Common myeloid progenitor, CD34-positive (primary cell): Measurements from ENCODE around the gene C19orf67.
A peak's percentile ranks its signal among the peaks of the same experiment; 100 is the strongest.

ENCODE experiments used
- CTCF ChIA-PET: fragments of 350-600 bp; sonication (Branson Sonifier 250); formaldehyde crosslinking; loops from one replicate; lab custom pipeline; 2021; ENCODE audit warnings: antibody characterized with exemption; lab: Charles Lee
- POLR2A ChIA-PET: fragments of 350-600 bp; sonication (Branson Sonifier 250); formaldehyde crosslinking; loops from one replicate; lab custom pipeline; 2021; ENCODE audit warnings: antibody characterized with exemption; lab: Charles Lee
- DNase-seq, 3 donors: peaks; one replicate each; pipeline versions ENCODE4 v3.0.0 to v3.0.0-alpha.2; 2013
- H3K27ac ChIP-seq, 2 experiments: 1 replicate in 1 of 2; 2 replicates in 1 of 2; pipeline ENCODE4 v1.7.0; 2013; ENCODE audit warnings: inconsistent platforms in 2 of 2, low read length in 2 of 2, mild to moderate bottlenecking in 2 of 2, low read depth in 1 of 2, moderate library complexity in 1 of 2; ENCODE audit not compliant: severe bottlenecking in 2 of 2, insufficient read depth in 1 of 2, poor library complexity in 1 of 2
- H3K27me3 ChIP-seq, 5 experiments: replicated peaks in 2 of 5; 1 replicate in 3 of 5; 2 replicates in 2 of 5; pipeline versions ENCODE4 v1.6.1 to v1.7.0; 2013; ENCODE audit warnings: low read length in 4 of 5, mild to moderate bottlenecking in 2 of 5, moderate library complexity in 2 of 5, inconsistent platforms in 1 of 5; ENCODE audit not compliant: insufficient read depth in 5 of 5, control insufficient read depth in 4 of 5
- H3K36me3 ChIP-seq, 4 experiments: 1 replicate in 2 of 4; 2 replicates in 2 of 4; pipeline versions ENCODE4 v1.6.1 to v1.7.0; 2013; ENCODE audit warnings: low read length in 3 of 4, control low read depth in 1 of 4, mild to moderate bottlenecking in 1 of 4; ENCODE audit not compliant: control insufficient read depth in 4 of 4, insufficient read depth in 4 of 4
- H3K4me1 ChIP-seq, 4 experiments: 1 replicate in 3 of 4; 2 replicates in 1 of 4; pipeline versions ENCODE4 v1.6.1 to v1.7.1; 2013; ENCODE audit warnings: low read length in 3 of 4, mild to moderate bottlenecking in 3 of 4, control low read depth in 1 of 4, inconsistent platforms in 1 of 4, moderate library complexity in 1 of 4; ENCODE audit not compliant: control insufficient read depth in 4 of 4, insufficient read depth in 4 of 4; ENCODE audit errors: control extremely low read depth in 1 of 4
- H3K4me3 ChIP-seq, 7 experiments: 1 replicate in 4 of 7; 2 replicates in 3 of 7; pipeline versions ENCODE4 v1.5.1 to v1.7.0; 2013; ENCODE audit warnings: mild to moderate bottlenecking in 7 of 7, low read length in 6 of 7, moderate library complexity in 6 of 7, inconsistent platforms in 2 of 7, low read depth in 2 of 7, control low read depth in 1 of 7; ENCODE audit not compliant: insufficient read depth in 4 of 7, control insufficient read depth in 1 of 7; ENCODE audit errors: extremely low read depth in 1 of 7
- H3K9me3 ChIP-seq, 5 experiments: 1 replicate in 4 of 5; 2 replicates in 1 of 5; pipeline versions ENCODE4 v1.6.1 to v1.7.1; 2013; ENCODE audit warnings: low read length in 4 of 5, mild to moderate bottlenecking in 2 of 5, inconsistent platforms in 1 of 5, low read depth in 1 of 5, moderate library complexity in 1 of 5; ENCODE audit not compliant: control insufficient read depth in 4 of 5, insufficient read depth in 2 of 5; ENCODE audit errors: control extremely low read depth in 1 of 5
- WGBS: methylation state at CpG from one replicate; pipeline ENCODE4 v1.1.5; 2013; ENCODE audit not compliant: insufficient coverage; 5-methylcytosine and 5-hydroxymethylcytosine counted together

C19orf67 gene

DNA sequence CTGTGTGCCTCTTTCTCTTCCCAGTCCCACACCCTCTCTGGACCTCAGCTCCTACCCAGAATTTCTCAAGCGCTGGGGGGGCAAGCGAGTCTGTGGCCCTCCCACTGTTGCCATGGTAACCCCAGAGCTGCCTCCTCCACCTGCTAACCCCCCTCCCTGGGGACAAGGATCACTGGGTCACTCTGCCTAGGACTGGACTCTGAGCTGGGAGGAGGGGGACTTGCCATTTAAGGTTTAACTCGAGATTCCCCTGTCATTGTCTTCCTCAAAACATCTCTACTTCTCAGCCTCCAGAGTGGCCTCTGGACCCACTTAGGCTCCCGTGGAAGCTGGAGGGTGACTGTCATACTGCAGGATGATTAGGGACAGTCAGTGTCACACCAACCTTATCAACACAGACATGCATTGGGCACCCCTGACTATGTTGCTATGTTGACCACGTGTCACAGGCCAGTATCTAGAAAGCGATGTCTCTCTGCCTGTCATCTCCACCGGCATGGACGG is 25.9 kb downstream of the C19orf67 start:
- no peaks in the 10 kb centered on the region for H3K36me3 ChIP-seq
- no peak for DNase-seq
- ChIA-PET CTCF (interaction anchor here (0.9 to 7.2 kb wide), 19 partner anchors 11 to 432 kb away, joined by 3 to 102 read pairs (median 4); partner anchors contain the start of genes IL27RA, MISP3 and RFX1), POLR2A (interaction anchor here (0.7 kb wide), 1 partner anchor 935 kb away, joined by 3 read pairs; no protein-coding TSS in a partner anchor)
- peaks cover 0 to 49% (median 11%) of the 10 kb centered on the region in 5 experiments for H3K27me3 ChIP-seq
- H3K4me3 ChIP-seq, result no peak overlapping the region
- peaks cover 0 to 17% (median 16%) of the 10 kb centered on the region in 4 experiments for H3K4me1 ChIP-seq
- no peak overlapping the region for H3K27ac ChIP-seq
- WGBS, result 52% methylated on average over 5 of the region's 8 CpGs
- H3K9me3 ChIP-seq, result no peaks in the 10 kb centered on the region

DNA sequence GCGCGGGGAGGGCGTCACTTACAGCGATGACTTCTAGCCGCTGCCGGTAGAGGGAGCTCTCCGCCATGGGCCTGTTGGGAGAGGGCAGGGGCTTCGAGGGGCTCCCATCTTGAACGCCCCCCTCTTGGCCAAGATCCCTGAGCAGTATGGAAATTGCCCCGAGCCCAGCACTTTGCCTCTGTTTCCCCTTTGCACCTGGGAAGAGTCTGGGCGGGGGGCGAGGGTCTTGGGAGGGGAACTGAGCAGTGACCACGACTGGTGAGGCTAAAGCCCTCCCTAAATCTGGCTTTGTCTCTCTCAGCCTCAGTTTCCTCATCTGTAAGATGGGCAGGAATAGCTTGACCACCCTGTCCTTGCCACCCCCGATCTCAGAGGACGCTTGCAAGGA is 26.5 kb downstream of the C19orf67 start:
- no peak overlapping the region for H3K27ac ChIP-seq
- H3K36me3 ChIP-seq, result no peaks in the 10 kb centered on the region
- peaks cover 0 to 18% (median 17%) of the 10 kb centered on the region in 4 experiments for H3K4me1 ChIP-seq
- DNase-seq, result peak; percentile 44 to 66 (median 63)
- POLR2A ChIA-PET, result interaction anchor here (0.7 to 1.0 kb wide), 2 partner anchors 13 to 934 kb away, joined by 3 read pairs; no protein-coding TSS in a partner anchor
- no peaks in the 10 kb centered on the region for H3K9me3 ChIP-seq
- WGBS, result 5% methylated on average over 10 of the region's 15 CpGs
- H3K4me3 ChIP-seq, result peak overlapping the region in 1 of 7 experiments; percentile 30
- CTCF ChIA-PET, result interaction anchor here (0.8 to 7.2 kb wide), 18 partner anchors 10 to 433 kb away, joined by 3 to 102 read pairs (median 4); partner anchors contain the start of genes IL27RA, MISP3 and RFX1
- peaks cover 0 to 49% (median 11%) of the 10 kb centered on the region in 5 experiments for H3K27me3 ChIP-seq

DNA sequence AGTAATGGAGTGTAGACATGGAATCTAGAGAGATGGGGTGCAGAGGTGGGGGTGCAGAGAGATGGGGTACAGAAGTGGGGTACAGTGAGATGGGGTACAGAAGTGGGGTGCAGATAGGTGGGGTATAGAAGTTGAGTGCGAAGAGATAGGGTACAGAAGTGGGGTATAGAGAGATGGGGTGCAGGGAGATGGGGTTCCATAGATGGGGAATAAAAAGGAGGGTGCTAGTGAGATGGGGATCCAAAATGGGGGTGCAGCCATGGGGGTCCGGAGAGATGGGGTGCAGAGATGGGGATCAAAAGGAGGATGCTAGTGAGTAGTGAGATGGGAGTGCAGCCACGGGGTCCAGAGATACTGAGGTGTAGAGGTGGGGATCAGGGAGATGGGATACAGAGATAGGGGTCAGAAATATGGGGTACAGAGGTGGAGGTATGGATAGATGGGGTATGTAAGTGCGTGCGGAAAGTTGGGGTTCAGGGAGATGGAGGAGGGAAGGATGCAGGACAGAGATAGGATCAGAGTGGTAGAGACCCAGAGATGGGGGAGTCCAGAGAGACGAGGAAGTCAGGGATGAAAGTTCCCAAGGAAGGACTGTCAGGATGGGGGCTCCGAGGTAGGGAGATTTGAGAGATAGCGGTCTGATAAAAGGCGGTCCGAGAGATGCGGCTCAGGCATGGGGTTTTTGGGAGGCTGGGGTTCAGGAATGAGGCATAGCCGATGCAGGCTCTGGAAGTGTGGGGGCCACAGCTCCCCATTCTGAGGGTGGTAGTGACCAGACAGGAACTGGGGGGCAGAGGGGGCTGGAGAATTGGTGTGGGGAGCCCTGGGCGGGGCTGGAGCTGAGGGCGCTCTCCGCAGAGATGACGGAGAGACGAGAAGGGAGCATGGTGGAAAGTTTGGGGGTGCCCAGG is 27.1 kb downstream of the C19orf67 start:
- POLR2A ChIA-PET, result interaction anchor here (1.0 kb wide), 1 partner anchor 13 kb away, joined by 3 read pairs; no protein-coding TSS in a partner anchor
- Histone ChIP-seq H3K4me1 (peaks cover 0 to 18% (median 17%) of the 10 kb centered on the region in 4 experiments), H3K27ac (no peak overlapping the region), H3K36me3 (peaks cover 0 to under 1% (median 0%) of the 10 kb centered on the region in 4 experiments), H3K9me3 (no peaks in the 10 kb centered on the region), H3K4me3 (peak overlapping the region in 2 of 7 experiments; percentile 31 to 57), H3K27me3 (peaks cover 0 to 49% (median 11%) of the 10 kb centered on the region in 5 experiments)
- WGBS, result 25% methylated on average over 15 of the region's 17 CpGs
- CTCF ChIA-PET, result interaction anchor here (0.8 to 7.2 kb wide), 16 partner anchors 10 to 186 kb away, joined by 3 to 102 read pairs (median 4); partner anchors contain the start of genes IL27RA, MISP3 and RFX1
- DNase-seq, result no peak

DNA sequence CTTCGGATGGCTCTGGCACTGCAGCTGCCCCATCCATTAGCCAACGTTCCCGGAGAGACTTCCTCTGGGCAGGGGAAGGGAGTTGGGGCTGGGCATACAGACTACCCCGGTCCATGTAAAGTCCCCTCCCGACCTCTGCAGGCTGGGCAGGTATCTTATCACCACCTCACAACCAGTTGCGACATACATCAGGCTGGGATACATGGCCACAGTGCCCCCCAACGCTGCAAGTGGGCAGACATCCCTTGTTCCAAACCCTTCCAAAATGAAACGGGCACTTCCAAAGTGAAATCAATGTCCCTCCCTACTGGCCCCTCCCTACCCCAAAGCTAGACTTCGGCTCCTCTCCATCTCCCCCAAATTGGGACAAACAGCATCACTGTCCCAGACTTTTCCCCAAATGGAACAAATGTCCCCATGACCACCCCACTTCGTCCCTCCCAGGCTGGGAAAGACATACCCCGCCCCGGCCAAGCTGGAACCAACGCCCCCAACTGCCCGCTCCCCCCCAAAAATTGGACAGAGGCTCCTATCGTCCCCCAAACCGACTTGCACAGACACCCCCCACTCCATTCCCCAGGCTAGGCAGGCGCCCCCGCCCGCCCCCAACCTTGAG is 28.7 kb downstream of the C19orf67 start:
- H3K27me3 ChIP-seq, result peaks cover 0 to 49% (median 11%) of the 10 kb centered on the region in 5 experiments

DNA sequence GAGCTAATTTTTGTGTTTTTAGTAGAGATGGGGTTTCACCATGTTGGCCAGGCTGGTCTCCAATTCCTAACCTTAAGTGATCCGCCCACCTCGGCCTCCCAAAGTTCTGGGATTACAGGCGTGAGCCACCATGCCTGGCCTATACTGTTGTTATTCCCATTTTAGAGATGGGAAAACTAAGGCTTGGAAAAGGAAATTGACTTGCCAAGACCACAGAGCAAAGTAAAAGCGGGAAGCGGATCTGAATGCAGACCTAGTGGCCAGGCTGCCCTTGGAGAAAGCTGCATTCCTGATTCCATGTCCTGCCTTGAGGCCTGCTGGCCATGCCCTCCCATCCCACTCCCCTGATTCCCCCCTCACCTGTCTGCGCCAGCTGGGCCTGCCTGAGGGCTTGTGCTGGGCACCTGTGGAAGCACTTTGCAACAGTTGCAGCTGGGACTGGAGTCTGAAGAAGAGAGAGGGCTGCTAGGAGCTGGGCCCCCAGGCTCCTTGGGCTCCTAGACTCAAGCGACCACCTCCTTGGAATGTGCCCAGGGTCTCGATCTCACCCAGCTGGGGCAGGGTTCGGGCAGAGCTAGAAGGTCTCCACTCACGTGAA is 29.4 kb downstream of the C19orf67 start:
- peaks cover 0 to 46% (median 11%) of the 10 kb centered on the region in 5 experiments for H3K27me3 ChIP-seq
- H3K4me1 ChIP-seq, result peaks cover 0 to 18% (median 17%) of the 10 kb centered on the region in 4 experiments
- H3K36me3 ChIP-seq, result peaks cover 0 to 21% (median 10%) of the 10 kb centered on the region in 4 experiments
- no peaks in the 10 kb centered on the region for H3K9me3 ChIP-seq
- POLR2A ChIA-PET, result no interaction called here
- no peak overlapping the region for H3K27ac ChIP-seq
- 99% methylated on average over 9 of the region's 10 CpGs for WGBS
- DNase-seq, result no peak
- CTCF ChIA-PET, result interaction anchor here (0.8 to 7.2 kb wide), 4 partner anchors 9 to 50 kb away, joined by 3 to 102 read pairs (median 4); partner anchors contain the start of genes IL27RA, MISP3 and RFX1
- H3K4me3 ChIP-seq, result no peak overlapping the region

More for the DNA sequence above, 28.7 kb downstream of the C19orf67 start:
- H3K27ac ChIP-seq, result no peak overlapping the region
- CTCF ChIA-PET, result interaction anchor here (0.8 to 7.2 kb wide), 5 partner anchors 8 to 176 kb away, joined by 3 to 102 read pairs (median 4); partner anchors contain the start of genes IL27RA and MISP3
- H3K4me1 ChIP-seq, result peaks cover 0 to 18% (median 17%) of the 10 kb centered on the region in 4 experiments
- H3K4me3 ChIP-seq, result peak overlapping the region in 3 of 7 experiments; percentile 21 to 48 (median 36)
- DNase-seq, result no peak
- POLR2A ChIA-PET, result no interaction called here
- H3K9me3 ChIP-seq, result no peaks in the 10 kb centered on the region
- WGBS, result 58% methylated on average over 9 of the region's 19 CpGs
- peaks cover 0 to 16% (median 8%) of the 10 kb centered on the region in 4 experiments for H3K36me3 ChIP-seq

DNA sequence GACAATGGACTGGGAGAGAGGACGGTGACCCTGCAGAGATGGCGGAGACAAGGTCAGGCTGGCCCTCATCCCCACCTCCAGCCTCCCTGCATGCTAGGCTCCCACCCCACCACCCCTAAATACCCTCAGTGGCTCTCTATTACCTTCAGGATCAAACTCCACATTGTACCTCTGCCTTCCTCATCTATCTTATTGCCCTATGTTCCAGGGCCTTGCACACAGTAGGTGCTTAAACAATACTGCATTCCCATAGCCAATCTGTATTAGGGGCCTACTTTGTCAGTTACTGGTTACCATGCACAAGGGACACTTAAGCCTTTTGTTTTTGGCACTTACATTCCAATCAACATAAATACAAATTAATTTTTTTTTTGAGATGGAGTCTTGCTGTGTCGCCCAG is 30.2 kb downstream of the C19orf67 start:
- POLR2A ChIA-PET, result no interaction called here

More for the DNA sequence above, 30.2 kb downstream of the C19orf67 start:
- no peaks in the 10 kb centered on the region for H3K9me3 ChIP-seq
- WGBS, result 100% methylated on average over 3 of the region's 3 CpGs
- H3K4me1 ChIP-seq, result peaks cover 0 to 18% (median 17%) of the 10 kb centered on the region in 4 experiments
- no peak overlapping the region for H3K27ac ChIP-seq
- peaks cover 0 to 28% (median 14%) of the 10 kb centered on the region in 4 experiments for H3K36me3 ChIP-seq
- CTCF ChIA-PET, result interaction anchor here (1.6 to 7.2 kb wide), 3 partner anchors 10 to 174 kb away, joined by 4 to 102 read pairs (median 5); partner anchors contain the start of gene MISP3
- no peak for DNase-seq
- H3K4me3 ChIP-seq, result no peak overlapping the region
- H3K27me3 ChIP-seq, result peaks cover 0 to 41% (median 10%) of the 10 kb centered on the region in 5 experiments
